NCI-H187 (cell line): ENCODE measurements around the gene HSF2.

Experiments used
- DNase-seq, 2 experiments: peaks; one replicate each; lab custom pipeline; 2025; lab: John Stamatoyannopoulos, UW

Gene HSF2

DNA sequence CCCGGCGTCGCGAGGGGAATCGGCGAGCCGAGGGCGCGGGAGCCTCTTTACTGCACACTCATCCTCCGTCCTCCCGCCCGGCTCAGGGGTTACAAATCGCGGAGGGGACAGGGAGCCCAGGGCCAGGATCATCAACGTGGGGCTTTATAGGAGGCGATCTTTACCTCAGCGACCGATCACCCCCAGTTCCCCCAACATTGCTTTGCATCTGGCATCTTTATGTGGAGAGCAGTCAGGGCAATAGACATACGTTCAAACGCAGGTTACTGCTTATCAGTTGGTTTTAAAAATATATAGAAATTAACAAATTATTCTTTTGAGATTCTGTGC is 634 bp downstream of the HSF2 start:
- no peak for DNase-seq

DNA sequence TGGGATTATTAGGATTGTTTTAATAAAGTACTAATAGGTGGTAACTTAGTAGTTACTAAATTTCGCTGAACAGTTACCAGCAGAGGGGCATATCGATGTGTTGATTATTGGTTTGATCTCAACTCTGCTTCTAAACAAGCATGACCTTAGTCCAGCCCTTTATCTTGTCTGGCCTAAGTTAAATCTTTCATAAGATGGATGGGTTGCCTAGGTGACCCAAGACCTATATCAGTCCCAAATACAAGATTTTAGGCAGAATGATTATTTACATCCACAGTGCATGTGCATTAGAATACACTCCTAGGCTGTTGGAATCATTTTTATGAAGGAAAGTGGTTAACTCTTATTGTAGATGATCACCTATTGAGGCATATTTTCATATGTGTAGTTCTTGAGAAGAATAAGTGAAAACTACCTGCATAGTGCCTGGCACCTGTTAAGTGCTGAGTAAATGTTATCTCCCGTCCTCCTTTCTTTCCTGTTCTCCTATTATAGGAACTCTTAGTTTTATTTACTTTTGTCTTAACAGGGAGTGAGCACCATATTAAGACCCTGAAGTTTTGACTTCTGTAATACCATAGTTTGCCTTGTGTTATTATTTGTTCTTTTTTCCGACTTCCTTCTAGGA is 1.1 kb downstream of the HSF2 start:
- DNase-seq: no peak

- DNase-seq: no peak
These were observed 1.7 kb downstream of the HSF2 start for GRCh38 chr6:122401104-122401503.

DNA sequence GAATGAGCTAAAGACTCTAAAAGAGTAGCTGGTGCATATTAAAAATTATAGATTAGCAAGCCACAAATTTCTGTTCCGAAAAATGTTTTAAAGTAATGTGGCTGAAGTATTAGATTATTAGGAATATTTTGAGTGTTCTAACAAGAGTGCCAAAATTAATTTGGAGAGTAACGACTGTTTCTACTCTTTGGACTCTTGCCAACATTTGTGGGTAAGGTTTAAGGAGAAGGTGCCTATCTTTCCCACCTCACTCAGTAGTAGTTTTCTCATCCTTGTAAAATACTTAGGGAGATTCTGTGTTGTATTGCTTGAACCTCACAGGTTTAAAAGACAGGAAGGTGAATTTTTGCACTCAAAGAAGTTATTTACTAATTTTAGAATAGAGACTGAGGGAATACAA is 5.0 kb downstream of the HSF2 start:
- DNase-seq: no peak

DNA sequence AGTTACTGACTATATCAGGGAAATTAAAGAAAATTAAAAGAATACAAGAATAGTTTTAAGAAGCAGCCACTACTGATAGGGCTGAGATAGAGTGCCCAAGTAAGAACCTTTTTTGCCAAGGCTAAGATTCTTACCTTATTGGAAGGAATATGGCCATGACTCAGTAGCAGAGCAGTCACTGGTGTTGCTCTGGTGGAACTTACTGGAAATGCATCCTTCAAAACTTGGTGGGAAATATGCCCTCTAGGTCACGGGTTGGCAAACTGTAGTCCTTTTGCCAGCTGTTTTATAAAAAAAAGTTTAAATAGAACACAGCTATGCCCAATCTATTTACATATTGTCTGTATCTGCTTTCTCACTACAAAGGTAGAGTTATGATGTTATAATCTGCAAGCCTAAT is 6.0 kb downstream of the HSF2 start:
- no peak for DNase-seq

- no peak for DNase-seq
These were observed 6.7 kb downstream of the HSF2 start for GRCh38 chr6:122406187-122406586.

DNA sequence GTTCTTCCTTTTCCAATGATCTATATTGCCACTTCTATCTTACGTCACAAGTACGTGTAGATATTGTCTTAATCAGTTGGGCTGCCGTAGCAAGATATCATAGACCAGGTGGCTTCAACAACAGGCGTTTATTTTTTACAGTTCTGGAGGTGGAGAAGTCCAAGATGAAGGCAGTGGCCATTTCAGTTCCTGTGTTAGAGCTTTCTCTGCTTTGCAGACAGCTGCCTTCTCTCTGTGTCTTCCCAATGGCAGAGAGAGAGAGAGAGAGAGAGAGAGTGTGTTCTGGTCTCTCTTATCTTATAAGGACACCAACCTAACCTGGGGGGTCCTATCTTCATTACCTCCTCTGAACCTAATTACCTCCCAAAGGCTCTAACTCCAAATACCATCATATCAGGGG is 8.3 kb downstream of the HSF2 start:
- DNase-seq: no peak

- DNase-seq: no peak
These were observed 8.8 kb downstream of the HSF2 start for GRCh38 chr6:122408240-122408639.

DNA sequence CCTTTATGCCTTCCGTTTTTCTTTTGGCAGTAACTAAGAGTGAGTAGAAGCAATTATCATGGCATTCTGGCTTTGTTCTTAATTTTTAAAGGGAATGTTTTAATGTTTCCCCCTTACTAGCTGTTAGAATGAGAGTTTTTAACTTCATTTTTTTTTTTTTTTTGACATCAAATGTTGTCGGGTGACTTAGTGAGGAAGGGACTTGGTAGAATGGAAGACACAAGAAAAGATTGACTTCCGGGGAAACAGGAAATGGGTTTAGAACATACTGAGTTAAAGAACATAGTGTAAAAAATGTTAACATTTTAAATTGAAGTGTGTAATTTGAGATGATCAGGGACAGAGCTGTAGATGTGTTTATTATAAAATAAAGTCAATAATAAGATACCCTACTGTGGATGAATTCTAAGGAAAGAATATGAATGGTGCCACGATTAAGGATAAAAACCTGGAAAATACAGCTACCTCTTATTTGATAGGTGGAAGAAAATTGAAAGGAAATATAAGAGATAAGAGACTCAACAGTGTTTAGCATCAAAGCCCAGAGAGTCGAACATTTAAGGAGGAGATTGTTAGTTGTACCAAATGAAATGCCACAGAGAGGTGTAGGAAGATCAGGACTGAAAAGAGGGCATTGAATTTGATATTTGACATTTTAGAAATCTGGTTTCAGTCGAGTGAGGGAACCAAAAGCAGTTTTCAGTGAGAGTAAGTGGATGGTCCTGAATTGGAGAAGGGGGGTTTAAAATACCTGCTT is 9.4 kb downstream of the HSF2 start:
- DNase-seq: no peak

DNA sequence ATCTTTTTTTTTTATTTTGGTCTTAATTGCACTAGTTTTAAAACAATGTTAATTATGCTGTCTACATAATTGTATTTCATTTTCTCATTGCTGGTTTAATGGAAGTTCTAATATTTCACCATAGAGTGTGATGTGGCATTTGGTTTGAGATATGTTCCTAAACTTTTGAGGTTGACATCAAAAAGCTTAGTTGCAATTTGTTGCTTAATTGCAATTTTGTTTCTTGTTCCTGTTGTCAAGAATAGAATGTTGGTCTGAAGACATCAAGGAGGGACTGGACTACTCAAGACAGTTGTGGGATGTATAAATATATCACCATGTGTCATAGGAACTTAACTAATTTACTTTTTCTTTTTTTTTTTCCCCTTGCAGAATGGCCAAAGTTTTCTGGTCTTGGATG is 12.5 kb downstream of the HSF2 start:
- DNase-seq: no peak

- no peak for DNase-seq
These were observed 17.4 kb downstream of the HSF2 start for GRCh38 chr6:122416825-122417224.

DNA sequence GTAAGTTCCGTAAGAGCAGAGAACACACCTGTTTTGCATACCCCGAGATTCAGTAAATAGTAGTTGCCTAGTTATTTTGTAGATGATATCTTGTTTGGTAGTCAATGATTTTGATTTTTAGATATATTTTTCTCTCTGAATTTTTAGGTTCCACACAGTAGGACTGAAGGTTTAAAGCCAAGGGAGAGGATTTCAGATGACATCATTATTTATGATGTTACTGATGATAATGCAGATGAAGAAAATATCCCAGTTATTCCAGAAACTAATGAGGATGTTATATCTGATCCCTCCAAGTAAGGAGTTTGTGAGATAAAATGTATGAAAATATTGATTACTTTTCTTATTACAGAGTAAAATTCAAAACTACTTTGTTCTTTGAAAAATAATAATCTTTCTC is 22.6 kb downstream of the HSF2 start:
- DNase-seq: no peak

- DNase-seq: no peak
These were observed 23.3 kb downstream of the HSF2 start for GRCh38 chr6:122422614-122423267.

GRCh38 chr6:122423734-122424133 is 24.3 kb downstream of the HSF2 start:
- DNase-seq: no peak

DNA sequence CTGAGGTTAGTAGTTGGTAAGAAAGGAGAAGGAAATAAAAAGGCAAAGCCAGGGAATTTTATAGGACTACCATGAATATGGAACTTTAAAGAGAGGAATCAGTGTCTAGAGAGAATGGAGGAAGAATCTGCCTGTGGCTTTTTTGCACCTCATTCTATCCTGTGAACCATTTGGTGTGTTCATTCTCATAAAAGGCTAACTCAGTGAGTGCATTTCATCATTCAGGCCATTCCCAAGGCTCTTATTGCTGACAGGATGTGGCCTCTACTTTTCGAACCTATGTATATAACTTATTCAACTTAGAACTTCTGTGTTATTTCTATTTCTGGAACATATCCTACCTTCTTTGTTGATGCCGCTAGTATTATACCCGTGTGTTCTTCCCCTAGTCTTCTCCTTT is 27.1 kb downstream of the HSF2 start:
- DNase-seq: no peak

GRCh38 chr6:122428781-122429180 is 29.3 kb downstream of the HSF2 start:
- no peak for DNase-seq

GRCh38 chr6:122429323-122429722 is 29.9 kb downstream of the HSF2 start:
- DNase-seq: no peak

DNA sequence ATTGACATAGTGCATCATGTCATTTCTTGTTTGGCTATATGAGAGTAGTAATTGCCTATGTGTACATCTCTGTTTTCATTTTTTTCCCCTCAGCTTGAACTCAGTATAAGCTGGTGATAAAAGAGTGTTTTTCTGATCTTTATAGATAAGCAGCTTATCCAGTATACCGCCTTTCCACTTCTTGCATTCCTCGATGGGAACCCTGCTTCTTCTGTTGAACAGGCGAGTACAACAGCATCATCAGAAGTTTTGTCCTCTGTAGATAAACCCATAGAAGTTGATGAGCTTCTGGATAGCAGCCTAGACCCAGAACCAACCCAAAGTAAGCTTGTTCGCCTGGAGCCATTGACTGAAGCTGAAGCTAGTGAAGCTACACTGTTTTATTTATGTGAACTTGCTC is 32.3 kb downstream of the HSF2 start:
- no peak for DNase-seq

- no peak for DNase-seq
These were observed 33.4 kb downstream of the HSF2 start for GRCh38 chr6:122432816-122433215.

- no peak for DNase-seq
These were observed 39.5 kb downstream of the HSF2 start for GRCh38 chr6:122438975-122439374.

- no peak for DNase-seq
These were observed 45.8 kb downstream of the HSF2 start for GRCh38 chr6:122445274-122445673.

GRCh38 chr6:122449069-122449468 is 49.6 kb downstream of the HSF2 start:
- no peak for DNase-seq

DNA sequence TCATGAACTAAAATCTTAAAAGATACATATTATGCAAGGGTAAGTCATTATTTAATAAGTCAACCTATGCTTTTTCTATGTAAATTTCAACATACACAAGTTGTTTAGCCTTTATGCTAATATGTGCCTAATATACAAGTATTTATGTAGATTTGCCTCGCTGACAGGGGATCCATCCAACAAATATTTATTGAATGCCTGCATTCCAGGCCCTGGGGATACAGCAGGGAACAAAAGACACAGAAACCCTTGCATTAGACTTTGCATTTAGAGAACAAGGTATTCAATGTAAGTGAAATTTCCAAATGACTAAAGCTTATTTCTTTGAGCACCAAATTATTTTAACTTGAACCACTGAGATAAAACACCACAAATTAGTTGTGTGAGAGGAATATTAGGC is 53.1 kb downstream of the HSF2 start:
- no peak for DNase-seq

- no peak for DNase-seq
These were observed 55.2 kb downstream of the HSF2 start for GRCh38 chr6:122454673-122455072.
